Heart right ventricle (tissue), 16 donors: ENCODE results near the gene F13A1. TPM values are rescaled to one million over a fixed set of nuclear protein-coding genes. Genes with fewer than 3 reads are reported as not detected.

Experiments used
- ATAC-seq, 8 donors: fragments of 200-7000 bp; cut with Tn5 transposase; one replicate each; pipeline ENCODE4 v1.9.1; 2020; ENCODE audit warnings: mild to moderate bottlenecking in 8 of 8, moderate library complexity in 8 of 8, moderate number of reproducible peaks in 1 of 8
- DNase-seq, 2 donors: peaks; one replicate each; pipeline ENCODE4 v3.0.0-alpha.2; 2020
- H3K27ac ChIP-seq, 10 donors: fragments of 200-600 bp; sonication (generic) in 2 of 10; one replicate each; pipeline versions ENCODE4 v1.5.0 to v1.8.0; 2020 to 2022; ENCODE audit warnings: mild to moderate bottlenecking in 3 of 10
- H3K27me3 ChIP-seq, 7 donors: fragments of 200-600 bp; one replicate each; pipeline ENCODE4 v1.8.0; 2021 to 2022; ENCODE audit warnings: mild to moderate bottlenecking in 2 of 7
- H3K36me3 ChIP-seq, 9 donors: fragments of 200-600 bp; sonication (generic) in 1 of 9; one replicate each; pipeline versions ENCODE4 v1.5.0 to v1.8.0; 2020 to 2022; ENCODE audit warnings: mild to moderate bottlenecking in 2 of 9
- H3K4me1 ChIP-seq, 9 donors: fragments of 200-600 bp; sonication (generic) in 1 of 9; one replicate each; pipeline versions ENCODE4 v1.5.0 to v1.8.0; 2020 to 2022; ENCODE audit warnings: mild to moderate bottlenecking in 4 of 9
- H3K4me3 ChIP-seq, 10 donors: fragments of 200-600 bp; sonication (generic) in 2 of 10; one replicate each; pipeline versions ENCODE4 v1.5.0 to v1.8.0; 2020 to 2022; ENCODE audit warnings: mild to moderate bottlenecking in 7 of 10, moderate library complexity in 2 of 10
- H3K9me3 ChIP-seq, 11 donors: fragments of 200-600 bp in 10 of 11; sonication (generic) in 2 of 11; one replicate each; pipeline versions ENCODE4 v1.5.0 to v1.8.0; 2013 to 2022; ENCODE audit warnings: mild to moderate bottlenecking in 2 of 11, control low read depth in 1 of 11, moderate library complexity in 1 of 11
- WGBS, 2 donors: extraction: QIAGEN DNeasy Blood & Tissue Kit; methylation state at CpG; one replicate each; pipeline ENCODE4 v1.1.7; 2013; ENCODE audit warnings: inconsistent platforms in 1 of 2; 5-methylcytosine and 5-hydroxymethylcytosine counted together
- intact Hi-C, 10 donors: fragments of 100-400 bp; cut with DNase I; formaldehyde crosslinking; loops; one replicate each; pipeline versions ENCODE4 v1.11.1 to v1.14.2; 2022
- polyA plus RNA-seq, 2 donors: library from polyadenylated mRNA; stranded (reverse); fragments of 200-250 nt; gene quantifications; one replicate each; pipeline ENCODE4 v1.2.3, GENCODE V29; 2013
- total RNA-seq, 10 donors: library from RNA; stranded (reverse); fragmentation: NEBNext Ultra II Directional in 3 of 10; extraction: Animal tissue kit (Norgen Biotek cat#: 25700) in 3 of 10; gene quantifications; one replicate each; pipeline versions ENCODE4 v1.2.1 to v1.2.4, GENCODE V29; 2021 to 2023
- TF ChIP-seq, protein P1 (sequence below), 9 donors: fragments of 200-600 bp; sonication (generic) in 2 of 9; IDR thresholded peaks; one replicate each; pipeline versions ENCODE4 v1.5.0 to v1.8.0; 2021 to 2022; ENCODE audit warnings: antibody characterized with exemption in 9 of 9, mild to moderate bottlenecking in 5 of 9, moderate library complexity in 1 of 9
- donor health status: Arrhythmogenic right ventricular cardiomyopathy.
- donor health status: ischemic (EF 13 %, LVEDD 7.1; RV severe dilation, severe dysfunction).
- donor health status: healthy with polysubstance abuse.
- donor health status: DM: no; HTN: yes; CAD: no.
- donor health status: DM: no; HTN: no; CAD: no.
- donor health status: ischemic (EF 25% LVEDD 6.9; RV normal size, moderate dysfunction).
- donor health status: ischemic (EF 25% LVEDD 5.7; RV mildly dilated, moderate dysfunction).
- donor health status: healthy.
- donor health status: DM: yes; HTN: yes; CAD: no.
- donor health status: Ischemic cardiomyopathy.
- donor health status: ischemic (EF 35%, LVEDD 5.7; RV mildly dilated, moderate dysfunction).
- donor health status: nonischemic (EF 11% LVEDD 7.7; RV severe dilation, severe dysfunction).
- donor health status: DM: yes; HTN: yes; CAD: no.
- donor health status: PGD.
- donor health status: ischemic (EF 29% LVEDD 5.4; RV normal size, mild dysfunction).
- donor health status: nonischemic (EF 23%, LVEDD 6.1; RV moderate dilation, normal function).

F13A1 gene
- total and polyA plus RNA-seq, 12 donors, result 8.4 to 265 (median 22.8) TPM

DNA sequence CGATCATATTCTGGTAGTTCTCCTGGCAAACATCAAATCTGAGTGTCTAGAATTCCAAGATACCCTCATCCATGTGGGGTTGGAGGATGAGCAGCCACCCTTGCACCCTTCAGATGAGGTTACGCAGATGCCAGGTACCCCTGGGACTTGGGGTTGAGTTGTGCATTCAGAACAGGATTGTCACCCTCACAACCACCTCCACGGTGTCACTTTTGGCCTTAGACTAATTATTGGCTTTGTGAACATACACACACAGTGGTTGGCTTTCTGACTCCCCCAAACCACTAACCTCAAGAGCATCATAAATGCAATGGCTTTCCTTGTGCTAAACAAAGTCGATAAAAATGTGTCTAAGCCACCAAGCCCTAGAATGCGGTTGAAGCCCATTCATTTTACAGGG is 2.9 kb upstream of the F13A1 start:
- peaks cover 0 to 42% (median 14%) of the 10 kb centered on the region in 7 donors for H3K27me3 ChIP-seq

GRCh38 chr6:6320901-6321300 is 439 bp upstream of the F13A1 start:
- no peaks in the 10 kb centered on the region for H3K9me3 ChIP-seq
- ATAC-seq (no peak), DNase-seq (no peak)
- peak overlapping the region in 3 of 10 donors; percentile 44 to 56 (median 45) for H3K4me3 ChIP-seq
- WGBS, 2 donors, result 28 to 29% methylated on average over 4 of the region's 4 CpGs
- no peak overlapping the region for H3K27ac ChIP-seq
- TF ChIP-seq, protein P1, sequence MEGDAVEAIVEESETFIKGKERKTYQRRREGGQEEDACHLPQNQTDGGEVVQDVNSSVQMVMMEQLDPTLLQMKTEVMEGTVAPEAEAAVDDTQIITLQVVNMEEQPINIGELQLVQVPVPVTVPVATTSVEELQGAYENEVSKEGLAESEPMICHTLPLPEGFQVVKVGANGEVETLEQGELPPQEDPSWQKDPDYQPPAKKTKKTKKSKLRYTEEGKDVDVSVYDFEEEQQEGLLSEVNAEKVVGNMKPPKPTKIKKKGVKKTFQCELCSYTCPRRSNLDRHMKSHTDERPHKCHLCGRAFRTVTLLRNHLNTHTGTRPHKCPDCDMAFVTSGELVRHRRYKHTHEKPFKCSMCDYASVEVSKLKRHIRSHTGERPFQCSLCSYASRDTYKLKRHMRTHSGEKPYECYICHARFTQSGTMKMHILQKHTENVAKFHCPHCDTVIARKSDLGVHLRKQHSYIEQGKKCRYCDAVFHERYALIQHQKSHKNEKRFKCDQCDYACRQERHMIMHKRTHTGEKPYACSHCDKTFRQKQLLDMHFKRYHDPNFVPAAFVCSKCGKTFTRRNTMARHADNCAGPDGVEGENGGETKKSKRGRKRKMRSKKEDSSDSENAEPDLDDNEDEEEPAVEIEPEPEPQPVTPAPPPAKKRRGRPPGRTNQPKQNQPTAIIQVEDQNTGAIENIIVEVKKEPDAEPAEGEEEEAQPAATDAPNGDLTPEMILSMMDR (IDR thresholded peaks at IDR 0.05), result no peak
- peaks cover 0 to 17% (median 0%) of the 10 kb centered on the region in 9 donors for H3K36me3 ChIP-seq
- peaks cover 0 to 31% (median 14%) of the 10 kb centered on the region in 9 donors for H3K4me1 ChIP-seq
- peaks cover 0 to 42% (median 14%) of the 10 kb centered on the region in 7 donors for H3K27me3 ChIP-seq
- intact Hi-C loops, result loop anchor here in 1 of 10 donors (5.0 kb wide), 1 partner anchor 1904 kb away; no protein-coding TSS in a partner anchor

More for the DNA sequence above, 2.9 kb upstream of the F13A1 start:
- ATAC-seq (no peak), DNase-seq (no peak)
- peaks cover 0 to 19% (median 7%) of the 10 kb centered on the region in 9 donors for H3K4me1 ChIP-seq
- H3K27ac ChIP-seq, result no peak overlapping the region
- H3K9me3 ChIP-seq, result no peaks in the 10 kb centered on the region
- H3K36me3 ChIP-seq, result peaks cover 0 to 2% (median 0%) of the 10 kb centered on the region in 9 donors
- H3K4me3 ChIP-seq, result no peak overlapping the region
- TF ChIP-seq, protein P1 (IDR thresholded peaks at IDR 0.05), result no peak
- WGBS, 2 donors, result 90 to 92% methylated on average over 5 of the region's 5 CpGs
- intact Hi-C loops, result loop anchor here in 1 of 10 donors (5.0 kb wide), 1 partner anchor 1906 kb away; no protein-coding TSS in a partner anchor

GRCh38 chr6:6317825-6318733 is 2.4 kb downstream of the F13A1 start:
- intact Hi-C loops, result loop anchor here in 6 of 10 donors (5.0 to 10.0 kb wide), 5 partner anchors 77 to 263 kb away; no protein-coding TSS in a partner anchor
- Histone ChIP-seq H3K4me3 (peak overlapping the region in 7 of 10 donors; percentile 7 to 56 (median 43)), H3K36me3 (peaks cover 0 to 21% (median 0%) of the 10 kb centered on the region in 9 donors), H3K27ac (peak overlapping the region in 9 of 10 donors; percentile 35 to 86 (median 58)), H3K27me3 (peaks cover 0 to 33% (median 14%) of the 10 kb centered on the region in 7 donors), H3K9me3 (no peaks in the 10 kb centered on the region), H3K4me1 (peaks cover 0 to 43% (median 14%) of the 10 kb centered on the region in 9 donors)
- 48 to 58% methylated on average over 10 of the region's 10 CpGs for WGBS, 2 donors
- TF ChIP-seq, protein P1 (IDR thresholded peaks at IDR 0.05), result no peak
- peak; percentile 59 to 60 for DNase-seq
- peak; percentile 44 to 97 (median 92) for ATAC-seq

DNA sequence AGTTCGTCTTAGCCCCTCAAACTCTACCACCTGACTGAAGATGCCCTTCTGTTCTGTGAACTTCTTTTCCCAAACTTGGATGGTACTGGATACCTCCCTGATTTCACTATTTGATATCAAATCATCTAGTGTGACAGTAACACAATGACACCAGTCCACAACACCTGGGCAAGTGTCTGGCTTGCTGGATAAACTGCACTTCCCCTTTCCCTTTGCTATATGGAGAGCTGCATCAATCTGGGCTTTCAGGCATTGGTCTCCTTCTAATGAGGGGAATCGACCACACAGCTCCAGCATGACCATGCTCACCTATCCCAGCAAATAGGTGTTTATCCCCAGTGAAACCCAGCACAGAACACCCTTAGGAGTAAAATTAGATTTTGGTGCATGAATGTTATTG is 3.1 kb downstream of the F13A1 start:
- no peak for DNase-seq
- H3K36me3 ChIP-seq, result peaks cover 0 to 21% (median 0%) of the 10 kb centered on the region in 9 donors
- 67 to 69% methylated on average over 2 of the region's 2 CpGs for WGBS, 2 donors
- no peaks in the 10 kb centered on the region for H3K9me3 ChIP-seq
- peak overlapping the region in 5 of 10 donors; percentile 7 to 56 (median 44) for H3K4me3 ChIP-seq
- peak overlapping the region in 7 of 10 donors; percentile 40 to 86 (median 60) for H3K27ac ChIP-seq
- intact Hi-C loops, result loop anchor here in 6 of 10 donors (5.0 to 10.0 kb wide), 5 partner anchors 77 to 263 kb away; no protein-coding TSS in a partner anchor
- H3K4me1 ChIP-seq, result peaks cover 0 to 49% (median 14%) of the 10 kb centered on the region in 9 donors
- peaks cover 0 to 29% (median 14%) of the 10 kb centered on the region in 7 donors for H3K27me3 ChIP-seq
- peak in 1 of 8 donors; percentile 4 for ATAC-seq
- TF ChIP-seq, protein P1 (IDR thresholded peaks at IDR 0.05), result no peak
